Central memory CD8-positive, alpha-beta T cell (primary cell): ENCODE results near the gene GTSE1.

Experiments
- ATAC-seq: fragments of 150-1000 bp; cut with Tn5 transposase; replicated peaks from 2 replicates; pipeline ENCODE4 v1.10.0; 2022; ENCODE audit warnings: mild to moderate bottlenecking, moderate FRiP score, moderate number of reproducible peaks; ENCODE audit not compliant: poor library complexity, severe bottlenecking; ENCODE audit errors: extremely low read depth
- DNase-seq, 2 donors: peaks; one replicate each; pipeline ENCODE4 v3.0.0; 2021; ENCODE audit warnings: low spot score in 2 of 2
- H3K27ac Mint-ChIP-seq: one replicate; pipeline ENCODE4 v1.8.0; 2022; ENCODE audit warnings: low read depth, mild to moderate bottlenecking, moderate library complexity, mixed read lengths
- H3K27me3 Mint-ChIP-seq: one replicate; pipeline ENCODE4 v1.8.0; 2022; ENCODE audit warnings: mixed read lengths
- H3K36me3 Mint-ChIP-seq: one replicate; pipeline ENCODE4 v1.8.0; 2022; ENCODE audit warnings: mild to moderate bottlenecking, moderate library complexity, mixed read lengths; ENCODE audit not compliant: insufficient read depth
- H3K4me1 Mint-ChIP-seq: one replicate; pipeline ENCODE4 v1.8.0; 2022; ENCODE audit warnings: mixed read lengths
- H3K4me3 Mint-ChIP-seq: one replicate; pipeline ENCODE4 v1.8.0; 2022; ENCODE audit warnings: mild to moderate bottlenecking, moderate library complexity, mixed read lengths
- H3K9me3 Mint-ChIP-seq: one replicate; pipeline ENCODE4 v1.8.0; 2022; ENCODE audit warnings: mixed read lengths

Gene GTSE1

GRCh38 chr22:46369716-46370583, 73.3 kb downstream of the GTSE1 start:
- peak; percentile 31 for ATAC-seq
- Mint-ChIP-seq H3K27me3 (no peaks in the 10 kb centered on the region), H3K9me3 (no peaks in the 10 kb centered on the region), H3K36me3 (peaks cover 5% of the 10 kb centered on the region), H3K27ac (peak overlapping the region; percentile 91), H3K4me1 (peaks cover 58% of the 10 kb centered on the region), H3K4me3 (peak overlapping the region; percentile 73)
- DNase-seq: peak in 1 of 2 donors; percentile 14

GRCh38 chr22:46370584-46371291, 74.1 kb downstream of the GTSE1 start:
- Mint-ChIP-seq H3K27me3 (no peaks in the 10 kb centered on the region), H3K4me3 (peak overlapping the region; percentile 73), H3K36me3 (peaks cover 5% of the 10 kb centered on the region), H3K9me3 (peaks cover 2% of the 10 kb centered on the region), H3K4me1 (peaks cover 63% of the 10 kb centered on the region), H3K27ac (peak overlapping the region; percentile 91)
- ATAC-seq: peak; percentile 86
- DNase-seq: peak; percentile 47 to 77

GRCh38 chr22:46371623-46372226, 75.1 kb downstream of the GTSE1 start:
- Mint-ChIP-seq H3K27me3 (no peaks in the 10 kb centered on the region), H3K27ac (peak overlapping the region; percentile 91), H3K36me3 (peaks cover 5% of the 10 kb centered on the region), H3K9me3 (peaks cover 5% of the 10 kb centered on the region), H3K4me3 (peak overlapping the region; percentile 73), H3K4me1 (peaks cover 63% of the 10 kb centered on the region)
- ATAC-seq (no peak), DNase-seq (no peak)

- H3K27me3 Mint-ChIP-seq: no peaks in the 10 kb centered on the region
- peak overlapping the region; percentile 36 for H3K4me3 Mint-ChIP-seq
- peaks cover 5% of the 10 kb centered on the region for H3K36me3 Mint-ChIP-seq
- ATAC-seq (no peak), DNase-seq (no peak)
- peaks cover 5% of the 10 kb centered on the region for H3K9me3 Mint-ChIP-seq
- H3K4me1 Mint-ChIP-seq: peaks cover 61% of the 10 kb centered on the region
- H3K27ac Mint-ChIP-seq: peak overlapping the region; percentile 91
These were observed 76.0 kb downstream of the GTSE1 start for GRCh38 chr22:46372686-46373085.

GRCh38 chr22:46373159-46373558, 76.5 kb downstream of the GTSE1 start:
- H3K36me3 Mint-ChIP-seq: peaks cover 5% of the 10 kb centered on the region
- peak overlapping the region; percentile 36 for H3K4me3 Mint-ChIP-seq
- peak; percentile 21 for ATAC-seq
- DNase-seq: peak in 1 of 2 donors; percentile 17
- peak overlapping the region; percentile 91 for H3K27ac Mint-ChIP-seq
- H3K9me3 Mint-ChIP-seq: peaks cover 5% of the 10 kb centered on the region
- peaks cover 58% of the 10 kb centered on the region for H3K4me1 Mint-ChIP-seq
- H3K27me3 Mint-ChIP-seq: no peaks in the 10 kb centered on the region

- peaks cover 5% of the 10 kb centered on the region for H3K9me3 Mint-ChIP-seq
These were observed 77.4 kb downstream of the GTSE1 start for GRCh38 chr22:46373921-46374662.

GRCh38 chr22:46374663-46375474, 78.2 kb downstream of the GTSE1 start:
- H3K4me1 Mint-ChIP-seq: peaks cover 49% of the 10 kb centered on the region
- H3K9me3 Mint-ChIP-seq: peaks cover 5% of the 10 kb centered on the region
- H3K27ac Mint-ChIP-seq: peak overlapping the region; percentile 77
- peaks cover 5% of the 10 kb centered on the region for H3K36me3 Mint-ChIP-seq
- ATAC-seq (no peak), DNase-seq (no peak)
- peak overlapping the region; percentile 65 for H3K4me3 Mint-ChIP-seq
- no peaks in the 10 kb centered on the region for H3K27me3 Mint-ChIP-seq

More at GRCh38 chr22:46373921-46374662, 77.4 kb downstream of the GTSE1 start:
- H3K27ac Mint-ChIP-seq: peak overlapping the region; percentile 71
- peak; percentile 24 for ATAC-seq
- H3K27me3 Mint-ChIP-seq: no peaks in the 10 kb centered on the region
- peaks cover 5% of the 10 kb centered on the region for H3K36me3 Mint-ChIP-seq
- H3K4me1 Mint-ChIP-seq: peaks cover 53% of the 10 kb centered on the region
- H3K4me3 Mint-ChIP-seq: peak overlapping the region; percentile 65
- DNase-seq: peak in 1 of 2 donors; percentile 48

- peak overlapping the region; percentile 15 for H3K4me3 Mint-ChIP-seq
- ATAC-seq (no peak), DNase-seq (no peak)
- peaks cover 37% of the 10 kb centered on the region for H3K4me1 Mint-ChIP-seq
- peaks cover 5% of the 10 kb centered on the region for H3K9me3 Mint-ChIP-seq
- no peaks in the 10 kb centered on the region for H3K27me3 Mint-ChIP-seq
- H3K27ac Mint-ChIP-seq: no peak overlapping the region
- peaks cover 5% of the 10 kb centered on the region for H3K36me3 Mint-ChIP-seq
These were observed 79.4 kb downstream of the GTSE1 start for GRCh38 chr22:46376111-46376510.

GRCh38 chr22:46376908-46377524, 80.3 kb downstream of the GTSE1 start:
- DNase-seq: no peak
- H3K4me1 Mint-ChIP-seq: peaks cover 28% of the 10 kb centered on the region
- H3K27me3 Mint-ChIP-seq: no peaks in the 10 kb centered on the region
- H3K27ac Mint-ChIP-seq: no peak overlapping the region
- peaks cover 5% of the 10 kb centered on the region for H3K9me3 Mint-ChIP-seq
- no peak for ATAC-seq
- H3K4me3 Mint-ChIP-seq: no peak overlapping the region
- H3K36me3 Mint-ChIP-seq: peaks cover 4% of the 10 kb centered on the region

GRCh38 chr22:46377525-46378425, 81.1 kb downstream of the GTSE1 start:
- Mint-ChIP-seq H3K36me3 (peaks cover 4% of the 10 kb centered on the region), H3K4me1 (peaks cover 20% of the 10 kb centered on the region), H3K4me3 (no peak overlapping the region), H3K27ac (no peak overlapping the region), H3K27me3 (no peaks in the 10 kb centered on the region), H3K9me3 (peaks cover 5% of the 10 kb centered on the region)
- DNase-seq (no peak), ATAC-seq (no peak)
